ENCODE measurements around the gene NUMBL.
A peak's percentile ranks its signal among the peaks of the same experiment; 100 is the strongest.
"Not testable (repeated sequence)": the region's sequence is repeated elsewhere in the genome, so short reads cannot be mapped to it uniquely, and the experiment has no call there.

NUMBL gene

GRCh38 chr19:40649903-40650675 lies 40.4 kb downstream of the NUMBL start:
- peaks cover 11% of the 10 kb centered on the region for H3K27me3 Mint-ChIP-seq
- H3K36me3 Mint-ChIP-seq (ENCODE audit: low read depth); DNase-seq; H3K4me3 Mint-ChIP-seq; ATAC-seq; H3K27ac Mint-ChIP-seq; H3K4me1 Mint-ChIP-seq; H3K9me3 Mint-ChIP-seq: not testable (repeated sequence)

- Mint-ChIP-seq H3K9me3 (no peaks in the 10 kb centered on the region), H3K36me3 (ENCODE audit: low read depth) (no peaks in the 10 kb centered on the region), H3K27ac (no peak overlapping the region), H3K27me3 (peaks cover 11% of the 10 kb centered on the region), H3K4me1 (no peaks in the 10 kb centered on the region), H3K4me3 (no peak overlapping the region)
- DNase-seq (no peak), ATAC-seq (no peak)
Observed at GRCh38 chr19:40646743-40647254, 43.7 kb downstream of the NUMBL start.

GRCh38 chr19:40642757-40643305 lies 47.6 kb downstream of the NUMBL start:
- Mint-ChIP-seq H3K27me3 (peaks cover 13% of the 10 kb centered on the region), H3K36me3 (ENCODE audit: low read depth) (no peaks in the 10 kb centered on the region), H3K4me1 (peaks cover 2% of the 10 kb centered on the region), H3K4me3 (no peak overlapping the region), H3K9me3 (no peaks in the 10 kb centered on the region), H3K27ac (no peak overlapping the region)
- no peak for ATAC-seq
- DNase-seq: no peak

- H3K4me1 Mint-ChIP-seq: peaks cover 2% of the 10 kb centered on the region
- DNase-seq: no peak
- H3K4me3 Mint-ChIP-seq: no peak overlapping the region
- H3K27me3 Mint-ChIP-seq: peaks cover 13% of the 10 kb centered on the region
- no peaks in the 10 kb centered on the region for H3K9me3 Mint-ChIP-seq
- ATAC-seq: no peak
- H3K27ac Mint-ChIP-seq: no peak overlapping the region
- H3K36me3 Mint-ChIP-seq (ENCODE audit: low read depth): no peaks in the 10 kb centered on the region
Observed at GRCh38 chr19:40642051-40642706, 48.3 kb downstream of the NUMBL start.

GRCh38 chr19:40641281-40641680 lies 49.2 kb downstream of the NUMBL start:
- no peak for ATAC-seq
- Mint-ChIP-seq H3K4me3 (no peak overlapping the region), H3K4me1 (peaks cover 2% of the 10 kb centered on the region)

GRCh38 chr19:40640744-40641143 lies 49.7 kb downstream of the NUMBL start:
- DNase-seq: no peak
- no peaks in the 10 kb centered on the region for H3K36me3 Mint-ChIP-seq (ENCODE audit: low read depth)
- no peak overlapping the region for H3K4me3 Mint-ChIP-seq
- H3K27me3 Mint-ChIP-seq: peaks cover 4% of the 10 kb centered on the region
- no peak overlapping the region for H3K27ac Mint-ChIP-seq
- peaks cover 2% of the 10 kb centered on the region for H3K4me1 Mint-ChIP-seq
- no peaks in the 10 kb centered on the region for H3K9me3 Mint-ChIP-seq
- ATAC-seq: no peak

More at GRCh38 chr19:40641281-40641680, 49.2 kb downstream of the NUMBL start:
- Mint-ChIP-seq H3K27me3 (peaks cover 9% of the 10 kb centered on the region), H3K36me3 (ENCODE audit: low read depth) (no peaks in the 10 kb centered on the region), H3K9me3 (no peaks in the 10 kb centered on the region), H3K27ac (no peak overlapping the region)
- DNase-seq: no peak

- Mint-ChIP-seq H3K9me3 (no peaks in the 10 kb centered on the region), H3K27me3 (peaks cover 7% of the 10 kb centered on the region), H3K27ac (no peak overlapping the region), H3K4me3 (no peak overlapping the region), H3K36me3 (ENCODE audit: low read depth) (no peaks in the 10 kb centered on the region), H3K4me1 (peaks cover 2% of the 10 kb centered on the region)
- no peak for DNase-seq
- no peak for ATAC-seq
Observed at GRCh38 chr19:40639638-40639982, 50.8 kb downstream of the NUMBL start.

- DNase-seq (no peak), ATAC-seq (no peak)
- Mint-ChIP-seq H3K36me3 (ENCODE audit: low read depth) (no peaks in the 10 kb centered on the region), H3K27ac (no peak overlapping the region), H3K4me3 (no peak overlapping the region), H3K9me3 (no peaks in the 10 kb centered on the region), H3K4me1 (peaks cover 6% of the 10 kb centered on the region), H3K27me3 (peaks cover 7% of the 10 kb centered on the region)
Observed at GRCh38 chr19:40638327-40638726, 52.1 kb downstream of the NUMBL start.

- no peaks in the 10 kb centered on the region for H3K9me3 Mint-ChIP-seq
Observed at GRCh38 chr19:40633207-40633606, 57.2 kb downstream of the NUMBL start.

GRCh38 chr19:40632311-40633036 lies 58.0 kb downstream of the NUMBL start:
- Mint-ChIP-seq H3K27me3 (peaks cover 5% of the 10 kb centered on the region), H3K4me3 (no peak overlapping the region), H3K4me1 (peaks cover 8% of the 10 kb centered on the region), H3K9me3 (no peaks in the 10 kb centered on the region), H3K27ac (no peak overlapping the region), H3K36me3 (ENCODE audit: low read depth) (peaks cover 8% of the 10 kb centered on the region)
- DNase-seq (no peak), ATAC-seq (no peak)

More at GRCh38 chr19:40633207-40633606, 57.2 kb downstream of the NUMBL start:
- H3K36me3 Mint-ChIP-seq (ENCODE audit: low read depth): peaks cover 8% of the 10 kb centered on the region
- H3K4me3 Mint-ChIP-seq: no peak overlapping the region
- no peak overlapping the region for H3K27ac Mint-ChIP-seq
- DNase-seq: no peak
- peaks cover 5% of the 10 kb centered on the region for H3K27me3 Mint-ChIP-seq
- peaks cover 8% of the 10 kb centered on the region for H3K4me1 Mint-ChIP-seq
- ATAC-seq: no peak

- ATAC-seq (no peak), DNase-seq (no peak)
- Mint-ChIP-seq H3K27ac (peak overlapping the region; percentile 30), H3K36me3 (ENCODE audit: low read depth) (peaks cover 18% of the 10 kb centered on the region), H3K27me3 (peaks cover 4% of the 10 kb centered on the region), H3K4me1 (peaks cover 10% of the 10 kb centered on the region), H3K4me3 (no peak overlapping the region), H3K9me3 (no peaks in the 10 kb centered on the region)
Observed at GRCh38 chr19:40630571-40631160, 59.8 kb downstream of the NUMBL start.

- DNase-seq: no peak
- ATAC-seq: no peak
- H3K27me3 Mint-ChIP-seq: no peaks in the 10 kb centered on the region
- peaks cover 13% of the 10 kb centered on the region for H3K4me1 Mint-ChIP-seq
- peak overlapping the region; percentile 67 for H3K27ac Mint-ChIP-seq
- peaks cover 25% of the 10 kb centered on the region for H3K36me3 Mint-ChIP-seq (ENCODE audit: low read depth)
- H3K9me3 Mint-ChIP-seq: no peaks in the 10 kb centered on the region
- no peak overlapping the region for H3K4me3 Mint-ChIP-seq
Observed at GRCh38 chr19:40629346-40629745, 61.1 kb downstream of the NUMBL start.

GRCh38 chr19:40627486-40628279 lies 62.8 kb downstream of the NUMBL start:
- Mint-ChIP-seq H3K4me1 (peaks cover 12% of the 10 kb centered on the region), H3K36me3 (ENCODE audit: low read depth) (peaks cover 28% of the 10 kb centered on the region), H3K4me3 (no peak overlapping the region), H3K27ac (no peak overlapping the region), H3K27me3 (no peaks in the 10 kb centered on the region), H3K9me3 (no peaks in the 10 kb centered on the region)
- ATAC-seq (peak; percentile 25), DNase-seq (no peak)
